IMR-90 (cell line): ENCODE measurements around the gene KCNC2. TPM values are rescaled to one million over a fixed set of nuclear protein-coding genes. Genes with fewer than 3 reads are reported as not detected.

Experiments
- ATAC-seq: fragments of 200-7000 bp; cut with Tn5 transposase; 2 replicates; pipeline ENCODE4 v1.9.1; 2020; ENCODE audit warnings: low read depth, mild to moderate bottlenecking, moderate library complexity
- BruUV-seq: library from RNA; stranded (reverse); fragments of 400-500 nt; replicated peaks from 2 replicates; lab custom pipeline; 2021; lab: Mats Ljungman, UMichigan
- CTCF ChIA-PET: fragments of 300-600 bp; formaldehyde crosslinking; extraction: SDS; loops from one replicate; lab custom pipeline; 2021; ENCODE audit warnings: antibody characterized with exemption; lab: Yijun Ruan, JAX
- POLR2A ChIA-PET: fragments of 300-600 bp; sonication (Branson Sonifier 250); formaldehyde crosslinking; loops from one replicate; lab custom pipeline; 2022; ENCODE audit warnings: antibody characterized with exemption; ENCODE audit not compliant: unreplicated experiment; lab: Charles Lee
- DNase-seq: peaks from one replicate; pipeline ENCODE4 v3.0.0; 2013
- H2AFZ ChIP-seq: replicated peaks from 2 replicates; pipeline ENCODE3; 2013; ENCODE audit warnings: low read length, mild to moderate bottlenecking; ENCODE audit not compliant: poor library complexity
- H2AK5ac ChIP-seq: 2 replicates; pipeline ENCODE4 v1.6.1; 2013; ENCODE audit warnings: low read depth, low read length, inconsistent platforms
- H2AK9ac ChIP-seq: replicated peaks from 2 replicates; pipeline ENCODE3; 2013; ENCODE audit warnings: mild to moderate bottlenecking, low read depth, low read length, moderate library complexity; ENCODE audit not compliant: poor library complexity
- H2BK120ac ChIP-seq: 2 replicates; pipeline ENCODE4 v1.6.1; 2013; ENCODE audit warnings: low read depth, low read length, inconsistent platforms
- H2BK15ac ChIP-seq: 3 replicates; pipeline ENCODE4 v1.6.1; 2013; ENCODE audit warnings: low read depth, low read length, inconsistent platforms
- H2BK20ac ChIP-seq: 2 replicates; pipeline ENCODE4 v1.6.1; 2013; ENCODE audit warnings: low read depth, mild to moderate bottlenecking, inconsistent platforms, low read length, moderate library complexity
- H2BK5ac ChIP-seq: 2 replicates; pipeline ENCODE4 v1.6.1; 2013; ENCODE audit warnings: mild to moderate bottlenecking, low read depth, low read length, inconsistent platforms; ENCODE audit not compliant: poor library complexity, severe bottlenecking
- H3K14ac ChIP-seq: replicated peaks from 2 replicates; pipeline ENCODE4 v1.6.1; 2013; ENCODE audit warnings: low read depth, low read length, inconsistent platforms
- H3K18ac ChIP-seq: 2 replicates; pipeline ENCODE4 v1.6.1; 2013; ENCODE audit warnings: low read depth, low read length, control low read depth
- H3K23ac ChIP-seq: 2 replicates; pipeline ENCODE4 v1.6.1; 2013; ENCODE audit warnings: low read depth, low read length, inconsistent platforms
- H3K27ac ChIP-seq: 2 replicates; pipeline ENCODE4 v1.5.1; 2013; ENCODE audit warnings: mild to moderate bottlenecking, control low read depth, low read length; ENCODE audit not compliant: insufficient read depth
- H3K27me3 ChIP-seq: 2 replicates; pipeline ENCODE4 v1.6.1; 2013; ENCODE audit warnings: low read length; ENCODE audit not compliant: control insufficient read depth, insufficient read depth
- H3K36me3 ChIP-seq: 2 replicates; pipeline ENCODE4 v1.6.1; 2013; ENCODE audit warnings: low read length, mixed read lengths; ENCODE audit not compliant: control insufficient read depth, insufficient read depth
- H3K4ac ChIP-seq: 2 replicates; pipeline ENCODE4 v1.6.1; 2013; ENCODE audit warnings: low read depth, low read length, inconsistent platforms
- H3K4me1 ChIP-seq: 2 replicates; pipeline ENCODE4 v1.6.1; 2013; ENCODE audit warnings: low read length, mixed read lengths; ENCODE audit not compliant: control insufficient read depth, insufficient read depth
- H3K4me2 ChIP-seq: 2 replicates; pipeline ENCODE4 v1.6.1; 2013; ENCODE audit warnings: low read depth, mild to moderate bottlenecking, control low read depth, low read length, moderate library complexity
- H3K4me3 ChIP-seq: 2 replicates; pipeline ENCODE4 v1.5.1; 2013; ENCODE audit warnings: low read depth, mild to moderate bottlenecking, control low read depth, low read length, moderate library complexity; ENCODE audit not compliant: insufficient read depth
- H3K56ac ChIP-seq: 2 replicates; pipeline ENCODE4 v1.6.1; 2013; ENCODE audit warnings: low read length, inconsistent platforms; ENCODE audit not compliant: insufficient read depth; ENCODE audit errors: extremely low read depth
- H3K79me1 ChIP-seq, 2 experiments: 2 replicates each; pipeline ENCODE4 v1.6.1; 2013; ENCODE audit warnings: low read length in 2 of 2, inconsistent platforms in 1 of 2, low read depth in 1 of 2
- H3K9ac ChIP-seq: 2 replicates; pipeline ENCODE4 v1.6.1; 2013; ENCODE audit warnings: low read depth, low read length, control low read depth
- H3K9me1 ChIP-seq: 2 replicates; pipeline ENCODE4 v1.6.1; 2013; ENCODE audit warnings: low read length, inconsistent platforms; ENCODE audit not compliant: insufficient read depth
- H3K9me3 ChIP-seq: 2 replicates; pipeline ENCODE4 v1.6.1; 2013; ENCODE audit warnings: low read length; ENCODE audit not compliant: control insufficient read depth, insufficient read depth
- H4K20me1 ChIP-seq: 2 replicates; pipeline ENCODE4 v1.6.1; 2013; ENCODE audit warnings: low read length, inconsistent platforms; ENCODE audit not compliant: insufficient read depth
- H4K5ac ChIP-seq: 2 replicates; pipeline ENCODE4 v1.6.1; 2013; ENCODE audit warnings: mild to moderate bottlenecking, low read depth, low read length, control low read depth
- H4K8ac ChIP-seq, 2 experiments: 2 replicates each; pipeline ENCODE4 v1.6.1; 2013; ENCODE audit warnings: low read depth in 2 of 2, low read length in 2 of 2, control low read depth in 1 of 2, inconsistent platforms in 1 of 2
- H4K91ac ChIP-seq: 2 replicates; pipeline ENCODE4 v1.6.1; 2013; ENCODE audit warnings: low read depth, low read length, inconsistent platforms; ENCODE audit not compliant: insufficient read depth
- BHLHE40 ChIP-seq: fragments of 150-350 bp; IDR thresholded peaks from 2 replicates; pipeline ENCODE4 v1.6.1; 2016; ENCODE audit warnings: mild to moderate bottlenecking, low read depth, low read length
- CHD1 ChIP-seq: IDR thresholded peaks from 2 replicates; pipeline ENCODE4 v1.6.1; 2012; ENCODE audit warnings: low read depth, low read length, improper control_type of control experiment
- FOS ChIP-seq: fragments of 150-350 bp; IDR thresholded peaks from 2 replicates; pipeline ENCODE4 v1.6.1; 2016; ENCODE audit warnings: low read depth, low read length
- MAFK ChIP-seq: IDR thresholded peaks from 2 replicates; pipeline ENCODE4 v1.6.1; 2012; ENCODE audit warnings: low read depth, low read length, improper control_type of control experiment
- MXI1 ChIP-seq: IDR thresholded peaks from 2 replicates; pipeline ENCODE4 v1.6.1; 2012; ENCODE audit warnings: low read depth, mild to moderate bottlenecking, low read length, moderate library complexity, borderline replicate concordance
- NFE2L2 ChIP-seq: fragments of 150-350 bp; IDR thresholded peaks from 2 replicates; pipeline ENCODE4 v1.6.1; 2016; ENCODE audit warnings: low read depth, mild to moderate bottlenecking, low read length
- POLR2A ChIP-seq: IDR thresholded peaks from 2 replicates; pipeline ENCODE4 v1.6.1; 2012; ENCODE audit warnings: mild to moderate bottlenecking, low read depth, low read length
- RAD21 ChIP-seq: IDR thresholded peaks from 2 replicates; pipeline ENCODE4 v1.6.1; 2012; ENCODE audit warnings: low read length, improper control_type of control experiment
- RFX5 ChIP-seq: IDR thresholded peaks from 2 replicates; pipeline ENCODE4 v1.8.0; 2012; ENCODE audit warnings: low read depth, mild to moderate bottlenecking, low read length, moderate library complexity
- WGBS, 2 experiments: methylation state at CpG; one replicate each; pipeline versions ENCODE4 v1.1.5 to v1.1.7; 2013; ENCODE audit warnings: missing lambda C conversion rate in 2 of 2; ENCODE audit not compliant: insufficient read length in 1 of 2; ENCODE audit errors: extremely low coverage in 2 of 2; 5-methylcytosine and 5-hydroxymethylcytosine counted together
- dilution Hi-C: fragments of 300-500 bp; cut with HindIII; formaldehyde crosslinking; loops from one replicate; pipeline ENCODE4 v1.14.3; 2018; ENCODE audit warnings: low sequenced_read_pairs; ENCODE audit not compliant: unreplicated experiment
- in situ Hi-C: fragments of 300-500 bp; cut with MboI; formaldehyde crosslinking; loops from 3 replicates; pipeline ENCODE4 v1.14.3; 2019; ENCODE audit warnings: low sequenced_read_pairs, inconsistent platforms, mixed read lengths
- intact Hi-C: fragments of 100-400 bp; cut with micrococcal nuclease; formaldehyde crosslinking; loops from 2 replicates; pipeline ENCODE4 v1.10.0; 2022
- polyA plus RNA-seq, 3 experiments: library from polyadenylated mRNA; depleted of rRNA; stranded (reverse); fragments of >200 nt; gene quantifications; 2 replicates each; pipeline ENCODE4 v1.2.3, GENCODE V29; 2012; ENCODE audit warnings: low replicate concordance in 1 of 3
- total RNA-seq: library from RNA; depleted of rRNA; stranded (reverse); fragments of >200 nt; gene quantifications from 2 replicates; pipeline ENCODE4 v1.2.3, GENCODE V29; 2012

Gene KCNC2
- total and polyA plus RNA-seq, 2 of the 4 experiments (the other 2 are of a cell fraction), result not detected

- H2AK9ac ChIP-seq, result no peak overlapping the region
- H2BK5ac ChIP-seq, result no peak overlapping the region
- BruUV-seq, result no TSS peak
- H3K79me1 ChIP-seq, result no peaks in the 10 kb centered on the region
- H2AK5ac ChIP-seq, result no peak overlapping the region
- no peaks in the 10 kb centered on the region for H3K9me1 ChIP-seq
- DNase-seq (no peak), ATAC-seq (no peak)
- WGBS, 2 experiments, result no CpG with 5 or more reads among the region's 3 CpGs
- H3K4me1 ChIP-seq, result no peaks in the 10 kb centered on the region
- H3K4me3 ChIP-seq, result no peak overlapping the region
- peaks cover 22% of the 10 kb centered on the region for H3K27me3 ChIP-seq
- TF ChIP-seq NFE2L2 (no peak), BHLHE40 (no peak), RFX5 (no peak), MXI1 (no peak), POLR2A (no peak), MAFK (no peak), CHD1 (no peak), FOS (no peak), RAD21 (no peak)
- no peak overlapping the region for H4K8ac ChIP-seq
- no peak overlapping the region for H4K91ac ChIP-seq
- H3K18ac ChIP-seq, result no peak overlapping the region
- peaks cover 6% of the 10 kb centered on the region; the same call in 1 of the 2 replicates for H3K9me3 ChIP-seq
- H2BK20ac ChIP-seq, result no peak overlapping the region
- no peak overlapping the region for H2BK120ac ChIP-seq
- in situ Hi-C loops, result no loop called here
- POLR2A ChIA-PET, result no interaction called here
- intact Hi-C loops, result no loop called here
- H3K9ac ChIP-seq, result no peak overlapping the region
- no peak overlapping the region for H2BK15ac ChIP-seq
- H2AFZ ChIP-seq, result no peak overlapping the region
- dilution Hi-C loops, result no loop called here
- no peaks in the 10 kb centered on the region for H3K36me3 ChIP-seq
- no peaks in the 10 kb centered on the region for H4K20me1 ChIP-seq
- H3K56ac ChIP-seq, result no peak overlapping the region
- CTCF ChIA-PET, result no interaction called here
- H3K14ac ChIP-seq, result no peak overlapping the region
- H4K5ac ChIP-seq, result no peak overlapping the region
- no peak overlapping the region for H3K23ac ChIP-seq
- no peak overlapping the region for H3K4me2 ChIP-seq
- no peak overlapping the region for H3K4ac ChIP-seq
- H3K27ac ChIP-seq, result no peak overlapping the region
Measured at GRCh38 chr12:75212072-75212471, 2.4 kb upstream of the KCNC2 start.
